KMS-11 (cell line): ENCODE data around the gene ICE1.

Source experiments
- H2AFZ ChIP-seq: fragments of 200-600 bp; sonication (generic); 2 replicates; pipeline ENCODE4 v1.6.1; 2016; ENCODE audit warnings: antibody characterized with exemption, mixed run types, low read depth
- H3K27ac ChIP-seq: fragments of 200-600 bp; sonication (generic); 2 replicates; pipeline ENCODE4 v1.6.1; 2016; ENCODE audit warnings: mild to moderate bottlenecking, mixed run types
- H3K27me3 ChIP-seq: fragments of 200-600 bp; sonication (generic); 2 replicates; pipeline ENCODE4 v1.6.1; 2017; ENCODE audit warnings: mild to moderate bottlenecking, low read depth, mixed run types, moderate library complexity; ENCODE audit not compliant: insufficient read depth
- H3K36me3 ChIP-seq: fragments of 200-600 bp; sonication (generic); 2 replicates; pipeline ENCODE4 v1.6.1; 2017; ENCODE audit warnings: mild to moderate bottlenecking, mixed run types; ENCODE audit not compliant: insufficient read depth
- H3K4me1 ChIP-seq: fragments of 200-600 bp; sonication (generic); 2 replicates; pipeline ENCODE4 v1.6.1; 2016; ENCODE audit warnings: mild to moderate bottlenecking, low read depth, mixed run types; ENCODE audit not compliant: poor library complexity, severe bottlenecking
- H3K4me2 ChIP-seq: fragments of 200-600 bp; sonication (generic); 2 replicates; pipeline ENCODE4 v1.7.0; 2016; ENCODE audit warnings: mild to moderate bottlenecking, mixed run types
- H3K4me3 ChIP-seq: fragments of 200-600 bp; sonication (generic); IDR thresholded peaks from 2 replicates; pipeline ENCODE4 v1.6.1; 2017; ENCODE audit warnings: low read depth, low read length, mixed read lengths; ENCODE audit not compliant: insufficient read depth
- H3K79me2 ChIP-seq: fragments of 200-600 bp; sonication (generic); 2 replicates; pipeline ENCODE4 v1.6.1; 2016; ENCODE audit warnings: low read depth, mixed run types; ENCODE audit not compliant: insufficient read depth
- H3K9ac ChIP-seq: fragments of 200-600 bp; sonication (generic); 2 replicates; pipeline ENCODE4 v1.6.1; 2016; ENCODE audit warnings: mild to moderate bottlenecking, mixed run types
- H4K20me1 ChIP-seq: fragments of 200-600 bp; sonication (generic); 2 replicates; pipeline ENCODE4 v1.6.1; 2016; ENCODE audit warnings: mild to moderate bottlenecking, mixed run types; ENCODE audit not compliant: insufficient read depth
- CTCF ChIP-seq: fragments of 200-600 bp; sonication (generic); conservative IDR thresholded peaks from 2 replicates; pipeline ENCODE4 v1.6.1; 2017; ENCODE audit warnings: low read depth, mild to moderate bottlenecking, antibody characterized with exemption, low read length, moderate library complexity, mixed read lengths

The ICE1 gene

GRCh38 chr5:5421961-5422818, at the start of gene ICE1:
ICE1 (plus strand) TSS chr5:5422677; CDS start chr5:5422916, 239 bp downstream.
- peak within 1 kb of the TSS; percentile 78 for H2AFZ ChIP-seq
- no peak for TF ChIP-seq CTCF
- H3K4me1 ChIP-seq: peaks cover 47% of the 10 kb centered on the region

GRCh38 chr5:5372930-5373329, 49.5 kb upstream of the ICE1 start:
- no peak for TF ChIP-seq CTCF
- Histone ChIP-seq H3K27ac (no peak overlapping the region), H3K4me3 (no peak overlapping the region), H3K9ac (no peak overlapping the region), H4K20me1 (no peaks in the 10 kb centered on the region), H3K36me3 (no peaks in the 10 kb centered on the region), H3K4me2 (no peak overlapping the region), H3K4me1 (no peaks in the 10 kb centered on the region), H3K27me3 (no peaks in the 10 kb centered on the region), H3K79me2 (no peaks in the 10 kb centered on the region), H2AFZ (no peak overlapping the region)

More at GRCh38 chr5:5421961-5422818, at the start of gene ICE1:
- Histone ChIP-seq H3K9ac (peak within 1 kb of the TSS; percentile 82), H3K4me3 (peak within 1 kb of the TSS; percentile 73), H3K79me2 (peaks cover 45% of the 10 kb centered on the region), H3K27ac (peak within 1 kb of the TSS; percentile 95), H3K27me3 (no peaks in the 10 kb centered on the region), H4K20me1 (no peaks in the 10 kb centered on the region; the same call in 1 of the 2 replicates), H3K36me3 (no peaks in the 10 kb centered on the region), H3K4me2 (peak within 1 kb of the TSS; percentile 91)

GRCh38 chr5:5373351-5373989, 49.0 kb upstream of the ICE1 start:
- H3K27ac ChIP-seq: no peak overlapping the region
- no peak overlapping the region for H3K4me2 ChIP-seq
- TF ChIP-seq CTCF: no peak
- no peak overlapping the region for H3K9ac ChIP-seq
- no peaks in the 10 kb centered on the region for H4K20me1 ChIP-seq
- H2AFZ ChIP-seq: no peak overlapping the region
- no peaks in the 10 kb centered on the region for H3K27me3 ChIP-seq
- no peak overlapping the region for H3K4me3 ChIP-seq
- H3K79me2 ChIP-seq: no peaks in the 10 kb centered on the region
- H3K36me3 ChIP-seq: no peaks in the 10 kb centered on the region
- H3K4me1 ChIP-seq: no peaks in the 10 kb centered on the region

GRCh38 chr5:5374009-5374715, 48.3 kb upstream of the ICE1 start:
- no peak overlapping the region for H2AFZ ChIP-seq
- no peak overlapping the region for H3K9ac ChIP-seq
- no peak for TF ChIP-seq CTCF
- H3K4me2 ChIP-seq: no peak overlapping the region
- H3K36me3 ChIP-seq: no peaks in the 10 kb centered on the region
- no peak overlapping the region for H3K4me3 ChIP-seq
- no peaks in the 10 kb centered on the region for H3K27me3 ChIP-seq
- H3K79me2 ChIP-seq: no peaks in the 10 kb centered on the region
- H4K20me1 ChIP-seq: no peaks in the 10 kb centered on the region
- H3K27ac ChIP-seq: no peak overlapping the region
- no peaks in the 10 kb centered on the region for H3K4me1 ChIP-seq
